ENCODE measurements around the gene SLC38A3.

Gene SLC38A3

DNA sequence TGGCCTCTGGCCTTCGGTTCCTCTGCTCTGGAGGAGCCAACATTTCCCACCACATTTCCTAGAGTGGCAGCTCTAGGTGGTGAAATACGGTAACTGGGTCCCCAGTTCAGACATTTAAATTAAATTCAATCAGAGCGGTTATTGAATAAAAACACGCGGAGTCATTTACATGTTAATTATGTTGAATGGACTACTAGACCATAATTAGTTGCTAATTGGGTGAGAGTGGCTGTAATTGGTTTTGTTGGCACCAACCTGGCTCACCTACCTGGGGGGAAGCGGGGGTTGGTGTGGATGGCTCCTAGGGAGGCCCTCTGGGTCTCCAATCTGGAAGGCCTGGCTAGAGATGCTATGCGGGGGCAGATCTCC lies 37.2 kb upstream of the SLC38A3 start:
- no peaks in the 10 kb centered on the region for H3K9me3 ChIP-seq
- H3K4me1 ChIP-seq (ENCODE audit: control insufficient read depth in 1 of 2, insufficient read depth in 1 of 2, low read depth in 1 of 2, low read length in 1 of 2) = no peaks in the 10 kb centered on the region
- no peak overlapping the region for H3K4me3 ChIP-seq (ENCODE audit: low read depth in 1 of 2, low read length in 1 of 2)
- H3K27me3 ChIP-seq = no peaks in the 10 kb centered on the region
- no peak overlapping the region for H3K27ac ChIP-seq
- no peaks in the 10 kb centered on the region for H3K36me3 ChIP-seq
- TF ChIP-seq CTCF (IDR thresholded peaks at IDR 0.05) = no peak

DNA sequence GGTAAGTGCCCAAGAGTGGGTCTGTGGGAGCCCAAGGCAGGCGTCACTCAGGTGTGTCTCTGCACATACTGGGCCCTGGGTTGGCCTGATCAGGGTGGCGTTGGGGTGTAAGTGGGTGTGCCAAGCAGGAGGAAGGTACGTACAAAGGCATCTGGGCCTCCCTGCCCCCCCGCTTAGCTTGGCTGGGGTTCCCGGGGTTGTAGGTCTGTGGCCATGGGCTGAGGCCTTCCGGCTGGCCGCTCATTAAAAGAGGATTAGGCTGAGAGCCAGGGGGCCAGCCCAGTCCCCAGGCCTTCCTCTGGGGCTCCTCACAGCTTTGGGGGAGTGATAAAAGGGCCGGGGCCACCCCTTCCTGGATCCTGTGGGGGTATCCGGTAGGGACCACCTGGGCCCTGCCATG lies 36.7 kb upstream of the SLC38A3 start:
- Histone ChIP-seq H3K36me3 (no peaks in the 10 kb centered on the region), H3K4me1 (ENCODE audit: control insufficient read depth in 1 of 2, insufficient read depth in 1 of 2, low read depth in 1 of 2, low read length in 1 of 2) (no peaks in the 10 kb centered on the region), H3K27me3 (no peaks in the 10 kb centered on the region), H3K27ac (no peak overlapping the region), H3K9me3 (no peaks in the 10 kb centered on the region), H3K4me3 (ENCODE audit: low read depth in 1 of 2, low read length in 1 of 2) (no peak overlapping the region)
- TF ChIP-seq CTCF (IDR thresholded peaks at IDR 0.05) = no peak

DNA sequence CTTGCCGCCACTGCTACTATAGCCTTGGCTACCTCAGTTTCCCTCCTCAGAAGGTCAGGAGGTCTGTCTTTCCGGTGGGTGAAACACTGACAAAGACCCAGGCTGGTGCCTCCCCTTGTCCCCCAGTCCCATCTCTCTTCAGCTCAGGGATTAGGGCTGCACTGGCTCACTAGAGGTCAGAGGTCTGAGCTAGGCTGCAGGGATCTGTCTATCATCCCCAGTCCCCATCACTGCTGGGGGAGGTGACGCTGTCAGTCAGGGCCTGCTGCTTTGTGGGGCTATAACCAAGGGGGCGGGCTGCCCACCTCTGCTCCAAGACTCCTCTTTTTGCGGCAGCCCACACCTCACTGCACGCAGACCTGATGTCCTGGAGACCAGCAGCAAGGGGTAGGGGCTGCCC lies 36.3 kb upstream of the SLC38A3 start:
- Histone ChIP-seq H3K27me3 (no peaks in the 10 kb centered on the region), H3K4me1 (ENCODE audit: control insufficient read depth in 1 of 2, insufficient read depth in 1 of 2, low read depth in 1 of 2, low read length in 1 of 2) (peaks cover 0 to 2% of the 10 kb centered on the region in 2 experiments), H3K4me3 (ENCODE audit: low read depth in 1 of 2, low read length in 1 of 2) (no peak overlapping the region), H3K9me3 (no peaks in the 10 kb centered on the region), H3K27ac (no peak overlapping the region), H3K36me3 (no peaks in the 10 kb centered on the region)
- TF ChIP-seq CTCF (IDR thresholded peaks at IDR 0.05) = no peak

- H3K4me1 ChIP-seq (ENCODE audit: control insufficient read depth in 1 of 2, insufficient read depth in 1 of 2, low read depth in 1 of 2, low read length in 1 of 2) = peaks cover 0 to 4% of the 10 kb centered on the region in 2 experiments
- no peaks in the 10 kb centered on the region for H3K27me3 ChIP-seq
- no peaks in the 10 kb centered on the region for H3K9me3 ChIP-seq
- no peaks in the 10 kb centered on the region for H3K36me3 ChIP-seq
- TF ChIP-seq CTCF (IDR thresholded peaks at IDR 0.05) = no peak
- no peak overlapping the region for H3K27ac ChIP-seq
- H3K4me3 ChIP-seq (ENCODE audit: low read depth in 1 of 2, low read length in 1 of 2) = no peak overlapping the region
Measured at GRCh38 chr3:50169232-50169832, 35.7 kb upstream of the SLC38A3 start.

GRCh38 chr3:50169858-50170257 lies 35.2 kb upstream of the SLC38A3 start:
- no peaks in the 10 kb centered on the region for H3K27me3 ChIP-seq
- no peak for TF ChIP-seq CTCF (IDR thresholded peaks at IDR 0.05)
- no peaks in the 10 kb centered on the region for H3K9me3 ChIP-seq
- no peak overlapping the region for H3K4me3 ChIP-seq (ENCODE audit: low read depth in 1 of 2, low read length in 1 of 2)
- H3K4me1 ChIP-seq (ENCODE audit: control insufficient read depth in 1 of 2, insufficient read depth in 1 of 2, low read depth in 1 of 2, low read length in 1 of 2) = peaks cover 0 to 4% of the 10 kb centered on the region in 2 experiments
- H3K36me3 ChIP-seq = no peaks in the 10 kb centered on the region
- no peak overlapping the region for H3K27ac ChIP-seq

DNA sequence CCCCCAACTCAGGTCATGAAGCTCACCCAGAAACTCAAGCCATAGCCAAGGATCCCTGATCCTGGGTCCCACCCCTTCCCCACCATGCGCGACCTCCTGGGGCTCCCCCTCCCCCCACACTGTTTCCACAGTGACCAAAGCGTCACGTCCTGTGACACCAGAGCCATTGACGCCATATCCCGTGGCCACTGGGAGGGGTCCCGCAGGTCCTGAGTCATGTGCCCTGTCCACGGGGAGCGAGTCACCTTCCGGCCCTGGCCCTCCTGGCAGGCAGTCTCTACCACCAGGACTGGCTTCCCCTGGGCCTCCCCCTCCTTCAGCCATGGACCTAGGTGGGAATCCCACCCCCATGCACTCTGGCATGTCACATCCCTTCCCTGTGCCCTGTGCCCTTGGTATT lies 34.4 kb upstream of the SLC38A3 start:
- no peak for TF ChIP-seq CTCF (IDR thresholded peaks at IDR 0.05)
- Histone ChIP-seq H3K4me1 (ENCODE audit: control insufficient read depth in 1 of 2, insufficient read depth in 1 of 2, low read depth in 1 of 2, low read length in 1 of 2) (peaks cover 0 to 4% of the 10 kb centered on the region in 2 experiments), H3K27ac (no peak overlapping the region)

More for the DNA sequence above, 34.4 kb upstream of the SLC38A3 start:
- H3K4me3 ChIP-seq (ENCODE audit: low read depth in 1 of 2, low read length in 1 of 2) = no peak overlapping the region
- H3K36me3 ChIP-seq = no peaks in the 10 kb centered on the region
- H3K9me3 ChIP-seq = no peaks in the 10 kb centered on the region
- H3K27me3 ChIP-seq = no peaks in the 10 kb centered on the region

Measured in neutrophil (primary cell).